HepG2 (cell line): ENCODE results near the gene GNAI2. TPM values are rescaled to one million over a fixed set of nuclear protein-coding genes. Genes with fewer than 3 reads are reported as not detected.

Experiments used
- AKAP8 ChIP-seq: sonication (generic); formaldehyde crosslinking; IDR thresholded peaks from 2 replicates; pipeline ENCODE4 v1.5.1; 2020; ENCODE audit warnings: mild to moderate bottlenecking, missing genetic modification reagents
- CHD2 ChIP-seq: IDR thresholded peaks from 2 replicates; pipeline ENCODE4 v1.6.1; 2011; ENCODE audit warnings: low read depth, low read length, improper control_type of control experiment
- CTCF ChIP-seq: sonication (generic); formaldehyde crosslinking; IDR thresholded peaks from 2 replicates; pipeline ENCODE4 v1.5.0; 2020; ENCODE audit warnings: mild to moderate bottlenecking, missing genetic modification reagents, moderate library complexity
- ELF3 ChIP-seq: IDR thresholded peaks from 2 replicates; pipeline ENCODE4 v1.6.1; 2016; ENCODE audit warnings: missing genetic modification reagents, missing compliant biosample characterization
- FOXO4 ChIP-seq: sonication (generic); formaldehyde crosslinking; conservative IDR thresholded peaks from 2 replicates; pipeline ENCODE4 v1.8.1; 2023; ENCODE audit warnings: missing genetic modification reagents
- GATAD2A ChIP-seq: IDR thresholded peaks from 2 replicates; pipeline ENCODE4 v1.6.1; 2016
- HMG20A ChIP-seq: IDR thresholded peaks from 2 replicates; pipeline ENCODE4 v1.6.1; 2016; ENCODE audit warnings: borderline replicate concordance
- HOXA9 ChIP-seq: sonication (generic); formaldehyde crosslinking; IDR thresholded peaks from 2 replicates; pipeline ENCODE4 v1.8.1; 2022; ENCODE audit warnings: missing genetic modification reagents, mild to moderate bottlenecking, moderate library complexity, borderline replicate concordance
- NAIF1 ChIP-seq: sonication (generic); formaldehyde crosslinking; IDR thresholded peaks from 2 replicates; pipeline ENCODE4 v1.5.0; 2020; ENCODE audit warnings: mild to moderate bottlenecking, missing genetic modification reagents, borderline replicate concordance
- NCOA2 ChIP-seq: sonication (generic); formaldehyde crosslinking; IDR thresholded peaks from 2 replicates; pipeline ENCODE4 v1.8.0; 2022; ENCODE audit warnings: inconsistent platforms
- NCOA5 ChIP-seq: sonication (generic); formaldehyde crosslinking; IDR thresholded peaks from 2 replicates; pipeline ENCODE4 v1.4.0; 2020; ENCODE audit warnings: missing genetic modification reagents
- PHF21A ChIP-seq: sonication (generic); formaldehyde crosslinking; IDR thresholded peaks from 2 replicates; pipeline ENCODE4 v1.5.0; 2020; ENCODE audit warnings: mild to moderate bottlenecking, missing genetic modification reagents
- RCOR2 ChIP-seq: IDR thresholded peaks from 2 replicates; pipeline ENCODE4 v1.6.1; 2016; ENCODE audit warnings: missing biosample characterization, missing genetic modification reagents
- RFX1 ChIP-seq: fragments of 450-650 bp; IDR thresholded peaks from 2 replicates; pipeline ENCODE4 v1.6.1; 2017
- SNAPC4 ChIP-seq: sonication (generic); formaldehyde crosslinking; IDR thresholded peaks from 2 replicates; pipeline ENCODE4 v1.4.0; 2020; ENCODE audit warnings: mild to moderate bottlenecking, missing genetic modification reagents
- TRAFD1 ChIP-seq: sonication (generic); formaldehyde crosslinking; IDR thresholded peaks from 2 replicates; pipeline ENCODE4 v1.5.1; 2020; ENCODE audit warnings: missing genetic modification reagents, mild to moderate bottlenecking, borderline replicate concordance
- ZNF18 ChIP-seq: sonication (generic); formaldehyde crosslinking; IDR thresholded peaks from 2 replicates; pipeline ENCODE4 v1.8.0; 2022; ENCODE audit warnings: mild to moderate bottlenecking, missing genetic modification reagents; ENCODE audit not compliant: insufficient replicate concordance
- ZSCAN9 ChIP-seq: IDR thresholded peaks from 2 replicates; pipeline ENCODE4 v1.6.1; 2016; ENCODE audit warnings: borderline replicate concordance
- polyA plus RNA-seq, 8 experiments: library from polyadenylated mRNA; depleted of rRNA in 3 of 8; stranded (reverse) in 7 of 8; unstranded in 1 of 8; fragments of >200 nt; fragmentation: Illumina TruSeq in 4 of 8; extraction: Trizol in 4 of 8; gene quantifications; 2 replicates each; pipeline versions ENCODE4 v1.2.1 to v1.2.3, GENCODE V29; 2011 to 2016; ENCODE audit warnings: low read depth in 4 of 8, missing spikeins in 1 of 8, mixed read lengths in 1 of 8; ENCODE audit not compliant: insufficient read depth in 1 of 8
- total RNA-seq, 5 experiments: library from RNA; depleted of rRNA; stranded (reverse); fragments of >200 nt; fragmentation: Illumina TruSeq; extraction: Trizol; gene quantifications; 2 replicates each; pipeline ENCODE4 v1.2.3, GENCODE V29; 2016; ENCODE audit warnings: low read depth in 1 of 5

The GNAI2 gene
- total and polyA plus RNA-seq, 2 of the 13 experiments (the other 11 are each of a cell fraction or from before 2014, with no cell fraction given): 51.1 to 66.2 TPM

GRCh38 chr3:50203113-50203808 lies 32.7 kb upstream of the GNAI2 start (continued):
- 0 out of 2 replicates have a peak, but pooled peaks have one; percentile 24 for TF ChIP-seq TRAFD1
- TF ChIP-seq SNAPC4: no peak
- TF ChIP-seq NCOA5 (CRISPR knock-in tag): no peak
- TF ChIP-seq ZSCAN9 (CRISPR knock-in tag): peak; percentile 67; the same call in 1 of the 2 replicates
- TF ChIP-seq HOXA9 (CRISPR knock-in tag): no peak
- 0 out of 2 replicates have a peak, but pooled peaks have one; percentile 16 for TF ChIP-seq CTCF (CRISPR knock-in tag)
- no peak; the same call in 1 of the 2 replicates for TF ChIP-seq RFX1
- no peak for TF ChIP-seq FOXO4
- TF ChIP-seq ELF3 (CRISPR knock-in tag): peak; percentile 49; the same call in 1 of the 2 replicates
- peak; percentile 59; the same call in 1 of the 2 replicates for TF ChIP-seq HMG20A
- TF ChIP-seq GATAD2A (CRISPR knock-in tag): peak; percentile 88
- no peak for TF ChIP-seq RCOR2 (CRISPR knock-in tag)
- TF ChIP-seq ZNF18 (CRISPR knock-in tag): no peak
- 0 out of 2 replicates have a peak, but pooled peaks have one; percentile 29 for TF ChIP-seq CHD2
- TF ChIP-seq AKAP8 (CRISPR knock-in tag): 0 out of 2 replicates have a peak, but pooled peaks have one; percentile 66
- TF ChIP-seq PHF21A (CRISPR knock-in tag): peak; percentile 91
- TF ChIP-seq NAIF1 (CRISPR knock-in tag): no peak
- TF ChIP-seq NCOA2 (CRISPR knock-in tag): peak; percentile 84
